Activated CD8-positive, alpha-beta T cell treated with anti-CD3 and anti-CD28 coated beads, Interleukin-2, amount 10 ng/mL, durations not matched to agents 7 days and 5 days (primary cell): ENCODE measurements around the gene ROBO4. TPM values are rescaled to one million over a fixed set of nuclear protein-coding genes. Genes with fewer than 3 reads are reported as not detected.

Experiments used
- ATAC-seq: fragments of 150-1000 bp; cut with Tn5 transposase; one replicate; pipeline ENCODE4 v1.10.0; 2021; ENCODE audit warnings: moderate library complexity
- CTCF ChIA-PET: fragments of 350-600 bp; sonication (Branson Sonifier 250); formaldehyde crosslinking; loops from one replicate; lab custom pipeline; 2021; ENCODE audit warnings: antibody characterized with exemption; lab: Charles Lee
- POLR2A ChIA-PET: fragments of 350-600 bp; sonication (Branson Sonifier 250); formaldehyde crosslinking; loops from one replicate; lab custom pipeline; 2021; ENCODE audit warnings: antibody characterized with exemption; lab: Charles Lee
- DNase-seq: peaks from one replicate; pipeline ENCODE4 v3.0.0-alpha.2; 2020
- H3K27ac Mint-ChIP-seq: one replicate; pipeline ENCODE4 v1.8.0; 2021; ENCODE audit warnings: mild to moderate bottlenecking, mixed read lengths
- H3K27me3 Mint-ChIP-seq: one replicate; pipeline ENCODE4 v1.8.0; 2021; ENCODE audit warnings: low read depth, mixed read lengths
- H3K36me3 Mint-ChIP-seq: one replicate; pipeline ENCODE4 v1.8.0; 2021; ENCODE audit warnings: low read depth, mixed read lengths
- H3K4me1 Mint-ChIP-seq: one replicate; pipeline ENCODE4 v1.8.0; 2021; ENCODE audit warnings: low read depth, mixed read lengths
- H3K4me3 Mint-ChIP-seq: one replicate; pipeline ENCODE4 v1.8.0; 2021; ENCODE audit warnings: mild to moderate bottlenecking, mixed read lengths
- H3K9me3 Mint-ChIP-seq: one replicate; pipeline ENCODE4 v1.8.0; 2022; ENCODE audit warnings: mixed read lengths; ENCODE audit not compliant: insufficient read depth
- total RNA-seq, 2 experiments: library from RNA; stranded (reverse); gene quantifications; one replicate each; pipeline ENCODE4 v1.2.3, GENCODE V29; 2021

ROBO4 gene
- total RNA-seq, 2 experiments from 2014 or later, result 0.05 TPM; not detected in 1

- ATAC-seq (no peak), DNase-seq (no peak)
- Mint-ChIP-seq H3K27ac (no peak overlapping the region), H3K36me3 (no peaks in the 10 kb centered on the region), H3K9me3 (no peaks in the 10 kb centered on the region), H3K27me3 (peaks cover 86% of the 10 kb centered on the region), H3K4me3 (no peak overlapping the region), H3K4me1 (peaks cover 23% of the 10 kb centered on the region)
- ChIA-PET CTCF (interaction anchor here (0.6 to 1.0 kb wide), 3 partner anchors 32 to 225 kb away, joined by 3 read pairs; no protein-coding TSS in a partner anchor), POLR2A (no interaction called here)
Observed at GRCh38 chr11:124869856-124870387, 27.7 kb downstream of the ROBO4 start.

GRCh38 chr11:124869331-124869730 is 28.3 kb downstream of the ROBO4 start:
- POLR2A ChIA-PET, result no interaction called here
- peaks cover 85% of the 10 kb centered on the region for H3K27me3 Mint-ChIP-seq
- DNase-seq (no peak), ATAC-seq (no peak)
- no peak overlapping the region for H3K4me3 Mint-ChIP-seq
- CTCF ChIA-PET, result interaction anchor here (0.9 to 1.0 kb wide), 2 partner anchors 31 to 116 kb away, joined by 3 read pairs; no protein-coding TSS in a partner anchor
- H3K36me3 Mint-ChIP-seq, result no peaks in the 10 kb centered on the region
- H3K4me1 Mint-ChIP-seq, result peaks cover 23% of the 10 kb centered on the region
- no peak overlapping the region for H3K27ac Mint-ChIP-seq
- H3K9me3 Mint-ChIP-seq, result no peaks in the 10 kb centered on the region

- CTCF ChIA-PET, result no interaction called here
- no peak for ATAC-seq
Observed at GRCh38 chr11:124868331-124869274, 29.1 kb downstream of the ROBO4 start.

GRCh38 chr11:124867700-124868099 is 30.0 kb downstream of the ROBO4 start:
- DNase-seq, result peak; percentile 46
- no peaks in the 10 kb centered on the region for H3K36me3 Mint-ChIP-seq
- peaks cover 21% of the 10 kb centered on the region for H3K4me1 Mint-ChIP-seq

More at GRCh38 chr11:124868331-124869274, 29.1 kb downstream of the ROBO4 start:
- Mint-ChIP-seq H3K27ac (no peak overlapping the region), H3K9me3 (no peaks in the 10 kb centered on the region), H3K36me3 (no peaks in the 10 kb centered on the region), H3K4me1 (peaks cover 23% of the 10 kb centered on the region), H3K4me3 (no peak overlapping the region), H3K27me3 (peaks cover 86% of the 10 kb centered on the region)
- POLR2A ChIA-PET, result no interaction called here
- no peak for DNase-seq

GRCh38 chr11:124865902-124866851 is 31.5 kb downstream of the ROBO4 start:
- no peak overlapping the region for H3K4me3 Mint-ChIP-seq
- peak; percentile 60 for DNase-seq
- no peaks in the 10 kb centered on the region for H3K36me3 Mint-ChIP-seq
- ChIA-PET POLR2A (interaction anchor here (1.0 kb wide), 1 partner anchor 10 kb away, joined by 4 read pairs; no protein-coding TSS in a partner anchor), CTCF (interaction anchor here (0.7 to 2.5 kb wide), 22 partner anchors 8 to 231 kb away, joined by 3 to 19 read pairs (median 5); partner anchors contain the start of genes CCDC15, SIAE and SPA17)
- no peak overlapping the region for H3K27ac Mint-ChIP-seq
- H3K27me3 Mint-ChIP-seq, result peaks cover 88% of the 10 kb centered on the region
- peaks cover 21% of the 10 kb centered on the region for H3K4me1 Mint-ChIP-seq
- ATAC-seq, result peak; percentile 57
- no peaks in the 10 kb centered on the region for H3K9me3 Mint-ChIP-seq

More at GRCh38 chr11:124867700-124868099, 30.0 kb downstream of the ROBO4 start:
- ChIA-PET CTCF (interaction anchor here (0.8 to 2.5 kb wide), 6 partner anchors 9 to 452 kb away, joined by 3 to 19 read pairs (median 12); partner anchors contain the start of gene CCDC15), POLR2A (no interaction called here)
- no peak for ATAC-seq
- H3K9me3 Mint-ChIP-seq, result no peaks in the 10 kb centered on the region
- no peak overlapping the region for H3K4me3 Mint-ChIP-seq
- H3K27me3 Mint-ChIP-seq, result peaks cover 87% of the 10 kb centered on the region
- H3K27ac Mint-ChIP-seq, result no peak overlapping the region

GRCh38 chr11:124865181-124865901 is 32.3 kb downstream of the ROBO4 start, which contains the start of gene ROBO3:
ROBO3 (plus strand) TSS chr11:124865432; CDS start chr11:124865578, 146 bp downstream.
- Mint-ChIP-seq H3K4me1 (peaks cover 21% of the 10 kb centered on the region), H3K27me3 (peaks cover 88% of the 10 kb centered on the region)
- no peak for DNase-seq

GRCh38 chr11:124864892-124865180 is 32.8 kb downstream of the ROBO4 start:
- Mint-ChIP-seq H3K36me3 (no peaks in the 10 kb centered on the region), H3K27me3 (peaks cover 85% of the 10 kb centered on the region), H3K4me1 (peaks cover 21% of the 10 kb centered on the region), H3K4me3 (no peak overlapping the region), H3K9me3 (no peaks in the 10 kb centered on the region), H3K27ac (no peak overlapping the region)
- DNase-seq (no peak), ATAC-seq (no peak)
- ChIA-PET POLR2A (no interaction called here), CTCF (interaction anchor here (1.3 to 1.4 kb wide), 2 partner anchors 18 to 33 kb away, joined by 4 to 5 read pairs; no protein-coding TSS in a partner anchor)

More at GRCh38 chr11:124865181-124865901, 32.3 kb downstream of the ROBO4 start, which contains the start of gene ROBO3:
- no peaks in the 10 kb centered on the region for H3K9me3 Mint-ChIP-seq
- H3K27ac Mint-ChIP-seq, result no peak within 1 kb of the TSS
- H3K36me3 Mint-ChIP-seq, result no peaks in the 10 kb centered on the region
- no peak for ATAC-seq
- no peak within 1 kb of the TSS for H3K4me3 Mint-ChIP-seq
- ChIA-PET CTCF (interaction anchor here (0.8 to 2.5 kb wide), 18 partner anchors 7 to 232 kb away, joined by 3 to 19 read pairs (median 5); partner anchors contain the start of genes CCDC15, SIAE and SPA17), POLR2A (no interaction called here)

- no peaks in the 10 kb centered on the region for H3K36me3 Mint-ChIP-seq
- peaks cover 21% of the 10 kb centered on the region for H3K4me1 Mint-ChIP-seq
- no peaks in the 10 kb centered on the region for H3K9me3 Mint-ChIP-seq
- no peak overlapping the region for H3K27ac Mint-ChIP-seq
- H3K4me3 Mint-ChIP-seq, result no peak overlapping the region
- ChIA-PET CTCF (no interaction called here), POLR2A (no interaction called here)
- DNase-seq (no peak), ATAC-seq (no peak)
- peaks cover 82% of the 10 kb centered on the region for H3K27me3 Mint-ChIP-seq
Observed at GRCh38 chr11:124864176-124864891, 33.3 kb downstream of the ROBO4 start.

GRCh38 chr11:124863826-124864165 is 33.9 kb downstream of the ROBO4 start:
- ChIA-PET POLR2A (no interaction called here), CTCF (no interaction called here)
- no peak for ATAC-seq
- Mint-ChIP-seq H3K4me1 (peaks cover 15% of the 10 kb centered on the region), H3K4me3 (no peak overlapping the region), H3K27me3 (peaks cover 77% of the 10 kb centered on the region), H3K27ac (no peak overlapping the region), H3K9me3 (no peaks in the 10 kb centered on the region), H3K36me3 (no peaks in the 10 kb centered on the region)
- DNase-seq, result no peak

- ChIA-PET CTCF (interaction anchor here (1.8 kb wide), 1 partner anchor 13 kb away, joined by 5 read pairs; no protein-coding TSS in a partner anchor), POLR2A (no interaction called here)
- Mint-ChIP-seq H3K9me3 (no peaks in the 10 kb centered on the region), H3K27me3 (peaks cover 72% of the 10 kb centered on the region), H3K4me3 (no peak overlapping the region), H3K27ac (no peak overlapping the region), H3K4me1 (peaks cover 11% of the 10 kb centered on the region), H3K36me3 (no peaks in the 10 kb centered on the region)
- ATAC-seq (no peak), DNase-seq (no peak)
Observed at GRCh38 chr11:124863137-124863825, 34.4 kb downstream of the ROBO4 start.
